ENCODE results near the gene GRIK2. TPM values are rescaled to one million over a fixed set of nuclear protein-coding genes. Genes with fewer than 3 reads are reported as not detected.

GRIK2 gene
- total RNA-seq, 4 donors from 2014 or later, result 2.0 to 4.0 (median 2.0) TPM; not detected in 1

DNA sequence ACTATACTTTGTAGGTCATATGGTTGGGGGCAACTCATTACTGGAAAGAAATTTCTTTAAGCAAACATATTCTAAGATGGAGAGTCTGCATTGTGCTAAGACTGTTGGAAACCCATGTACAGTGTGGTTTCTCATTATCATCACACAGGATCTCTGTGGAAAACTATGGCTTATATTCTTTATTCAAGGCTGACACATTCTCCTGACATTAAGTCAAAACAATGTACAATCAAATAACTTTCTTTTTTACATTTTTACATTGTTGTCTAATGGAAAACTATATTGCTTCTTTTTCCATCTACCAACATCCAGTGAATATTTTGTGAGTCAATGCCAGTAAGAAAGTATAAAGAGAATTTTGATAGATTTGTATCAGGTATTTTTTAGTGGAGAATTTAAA, 417.6 kb downstream of the GRIK2 start:
- TF ChIP-seq CTCF (IDR thresholded peaks at IDR 0.05) (no peak), POLR2A (IDR thresholded peaks at IDR 0.05) (no peak), EP300 (IDR thresholded peaks at IDR 0.05; ENCODE audit: low read depth) (no peak), POLR2AphosphoS5 (IDR thresholded peaks at IDR 0.05) (no peak)
- Histone ChIP-seq H3K27ac (no peak overlapping the region), H3K36me3 (no peaks in the 10 kb centered on the region), H3K9me3 (no peaks in the 10 kb centered on the region), H3K4me3 (no peak overlapping the region), H3K4me1 (no peaks in the 10 kb centered on the region), H3K27me3 (no peaks in the 10 kb centered on the region)
- intact Hi-C loops (cut with DNase I; ENCODE audit: low total_unique reads) (no loop called here), in situ Hi-C loops (cut with MboI; ENCODE audit: low pct_ligation_motif_present in 1 of 4, low pct_unique_long_range_greater_than_20kb in 1 of 4, low sequenced_read_pairs in 3 of 4) (no loop called here)
- no peak for DNase-seq

DNA sequence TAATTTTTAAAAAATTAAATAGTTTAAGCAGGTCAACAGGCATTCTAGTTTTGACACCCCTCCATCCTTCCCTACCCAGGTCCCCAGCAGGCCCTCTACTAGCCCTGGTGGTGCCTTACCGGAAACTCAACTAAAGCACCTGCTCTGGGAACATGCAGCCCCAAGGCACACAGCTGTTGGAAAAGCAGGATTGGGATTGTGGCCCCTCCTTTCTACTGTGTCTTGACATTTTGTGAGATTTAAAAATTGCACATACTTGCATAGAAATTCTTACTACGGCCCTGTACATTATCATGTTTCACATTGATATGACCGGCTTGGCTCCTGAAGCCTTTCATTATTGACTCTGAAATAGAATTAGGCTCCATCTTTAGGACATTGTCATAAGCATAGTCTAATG, 423.2 kb downstream of the GRIK2 start:
- H3K36me3 ChIP-seq, result no peaks in the 10 kb centered on the region
- no peak overlapping the region for H3K4me3 ChIP-seq
- intact Hi-C loops (cut with DNase I; ENCODE audit: low total_unique reads), result no loop called here
- H3K4me1 ChIP-seq, result no peaks in the 10 kb centered on the region
- no peak for TF ChIP-seq CTCF (IDR thresholded peaks at IDR 0.05)
- TF ChIP-seq POLR2AphosphoS5 (IDR thresholded peaks at IDR 0.05), result no peak
- no peak for TF ChIP-seq EP300 (IDR thresholded peaks at IDR 0.05; ENCODE audit: low read depth)
- TF ChIP-seq POLR2A (IDR thresholded peaks at IDR 0.05), result no peak
- no peaks in the 10 kb centered on the region for H3K9me3 ChIP-seq
- H3K27me3 ChIP-seq, result no peaks in the 10 kb centered on the region
- no peak overlapping the region for H3K27ac ChIP-seq
- 88% methylated on average over 3 of the region's 3 CpGs; no CpG with 5 or more reads in 1 of the 2 donors for WGBS, 2 donors (ENCODE audit: low coverage in 1 of 2)
- in situ Hi-C loops (cut with MboI; ENCODE audit: low pct_ligation_motif_present in 1 of 4, low pct_unique_long_range_greater_than_20kb in 1 of 4, low sequenced_read_pairs in 3 of 4), result no loop called here
- no peak for DNase-seq

DNA sequence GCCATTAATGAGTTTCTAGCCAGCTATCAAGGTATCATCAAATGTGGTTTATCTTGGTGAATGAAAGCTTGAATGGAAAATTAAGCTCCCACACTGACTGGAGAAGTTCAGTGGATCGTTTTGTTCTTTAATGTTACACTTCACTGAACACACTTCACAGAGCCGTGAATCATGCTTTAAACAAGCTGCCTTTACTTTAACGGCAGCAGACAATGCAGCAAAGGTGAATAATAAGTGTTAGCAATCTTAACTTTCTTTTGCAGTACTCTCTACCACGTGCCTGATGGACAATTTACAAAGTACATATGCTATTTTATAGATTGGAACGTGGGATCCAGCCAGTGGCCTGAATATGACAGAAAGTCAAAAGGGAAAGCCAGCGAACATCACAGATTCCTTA, 424.5 kb downstream of the GRIK2 start:
- no peak overlapping the region for H3K27ac ChIP-seq
- DNase-seq, result no peak
- H3K27me3 ChIP-seq, result no peaks in the 10 kb centered on the region
- H3K36me3 ChIP-seq, result no peaks in the 10 kb centered on the region
- intact Hi-C loops (cut with DNase I; ENCODE audit: low total_unique reads) (no loop called here), in situ Hi-C loops (cut with MboI; ENCODE audit: low pct_ligation_motif_present in 1 of 4, low pct_unique_long_range_greater_than_20kb in 1 of 4, low sequenced_read_pairs in 3 of 4) (no loop called here)
- WGBS, 2 donors (ENCODE audit: low coverage in 1 of 2), result 46 to 51% methylated on average over 6 of the region's 6 CpGs
- no peaks in the 10 kb centered on the region for H3K4me1 ChIP-seq
- H3K4me3 ChIP-seq, result no peak overlapping the region
- TF ChIP-seq CTCF (IDR thresholded peaks at IDR 0.05) (no peak), POLR2A (IDR thresholded peaks at IDR 0.05) (no peak), EP300 (IDR thresholded peaks at IDR 0.05; ENCODE audit: low read depth) (no peak), POLR2AphosphoS5 (IDR thresholded peaks at IDR 0.05) (no peak)
- no peaks in the 10 kb centered on the region for H3K9me3 ChIP-seq

DNA sequence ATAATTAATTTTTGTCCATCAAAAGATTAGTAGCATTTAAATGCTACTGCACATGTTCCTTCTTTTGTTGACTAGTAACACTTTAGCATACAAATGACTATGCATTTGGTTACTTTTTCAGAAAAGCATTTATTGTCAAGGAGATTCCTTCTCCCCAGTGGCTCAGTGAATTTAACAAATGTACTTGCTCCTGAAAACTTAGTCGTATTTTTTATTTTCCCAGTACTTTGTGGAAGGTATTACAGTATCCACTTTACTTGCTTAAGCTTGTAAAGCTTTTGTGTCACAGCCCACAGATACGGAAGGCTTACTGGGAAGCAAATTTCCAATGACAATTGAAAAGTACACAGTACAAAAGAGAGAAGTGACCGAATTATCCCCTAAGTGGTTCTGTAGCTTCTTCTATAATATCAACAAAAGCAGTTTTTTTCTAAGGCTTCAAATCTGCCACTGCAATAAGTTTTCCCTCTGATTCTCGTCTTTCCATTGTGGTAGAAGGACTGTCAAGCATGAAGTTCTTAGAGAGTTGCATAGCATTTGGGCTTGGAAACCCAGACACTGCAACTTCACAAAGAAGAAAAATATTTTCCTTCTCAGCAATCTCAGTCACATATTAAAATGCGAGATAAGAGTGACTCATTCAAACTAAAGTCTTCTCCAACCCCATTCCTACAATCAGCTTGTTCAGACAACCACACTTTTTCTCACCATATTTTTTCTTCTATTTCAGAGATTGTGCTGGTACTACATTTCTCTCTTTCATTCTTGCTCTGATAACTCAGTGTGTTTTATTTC, 431.2 kb downstream of the GRIK2 start:
- 66 to 71% methylated on average over 5 of the region's 5 CpGs for WGBS, 2 donors (ENCODE audit: low coverage in 1 of 2)
- intact Hi-C loops (cut with DNase I; ENCODE audit: low total_unique reads) (no loop called here), in situ Hi-C loops (cut with MboI; ENCODE audit: low pct_ligation_motif_present in 1 of 4, low pct_unique_long_range_greater_than_20kb in 1 of 4, low sequenced_read_pairs in 3 of 4) (no loop called here)

More for the DNA sequence above, 431.2 kb downstream of the GRIK2 start:
- Histone ChIP-seq H3K4me1 (no peaks in the 10 kb centered on the region), H3K27me3 (no peaks in the 10 kb centered on the region), H3K27ac (no peak overlapping the region), H3K36me3 (no peaks in the 10 kb centered on the region), H3K9me3 (no peaks in the 10 kb centered on the region), H3K4me3 (no peak overlapping the region)
- no peak for DNase-seq
- TF ChIP-seq CTCF (IDR thresholded peaks at IDR 0.05), result no peak
- no peak for TF ChIP-seq EP300 (IDR thresholded peaks at IDR 0.05; ENCODE audit: low read depth)
- TF ChIP-seq POLR2AphosphoS5 (IDR thresholded peaks at IDR 0.05), result no peak
- no peak for TF ChIP-seq POLR2A (IDR thresholded peaks at IDR 0.05)
